ENCODE results near the gene PFDN6.

DNA sequence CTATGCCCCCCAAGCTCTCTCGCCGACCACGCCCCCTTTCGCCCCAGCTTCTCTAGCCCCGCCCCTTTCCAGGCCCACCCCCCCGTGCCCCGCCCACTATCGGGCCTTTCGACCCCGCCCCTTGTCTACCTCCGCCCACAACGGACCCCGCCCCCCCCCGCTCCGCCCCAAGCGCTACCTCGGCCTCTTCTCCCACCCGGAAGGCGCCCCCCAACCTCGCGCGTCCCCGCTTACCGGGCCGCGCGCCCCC, 27.9 kb downstream of the PFDN6 start:
- TF ChIP-seq, protein P1, sequence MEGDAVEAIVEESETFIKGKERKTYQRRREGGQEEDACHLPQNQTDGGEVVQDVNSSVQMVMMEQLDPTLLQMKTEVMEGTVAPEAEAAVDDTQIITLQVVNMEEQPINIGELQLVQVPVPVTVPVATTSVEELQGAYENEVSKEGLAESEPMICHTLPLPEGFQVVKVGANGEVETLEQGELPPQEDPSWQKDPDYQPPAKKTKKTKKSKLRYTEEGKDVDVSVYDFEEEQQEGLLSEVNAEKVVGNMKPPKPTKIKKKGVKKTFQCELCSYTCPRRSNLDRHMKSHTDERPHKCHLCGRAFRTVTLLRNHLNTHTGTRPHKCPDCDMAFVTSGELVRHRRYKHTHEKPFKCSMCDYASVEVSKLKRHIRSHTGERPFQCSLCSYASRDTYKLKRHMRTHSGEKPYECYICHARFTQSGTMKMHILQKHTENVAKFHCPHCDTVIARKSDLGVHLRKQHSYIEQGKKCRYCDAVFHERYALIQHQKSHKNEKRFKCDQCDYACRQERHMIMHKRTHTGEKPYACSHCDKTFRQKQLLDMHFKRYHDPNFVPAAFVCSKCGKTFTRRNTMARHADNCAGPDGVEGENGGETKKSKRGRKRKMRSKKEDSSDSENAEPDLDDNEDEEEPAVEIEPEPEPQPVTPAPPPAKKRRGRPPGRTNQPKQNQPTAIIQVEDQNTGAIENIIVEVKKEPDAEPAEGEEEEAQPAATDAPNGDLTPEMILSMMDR (conservative IDR thresholded peaks at IDR 0.05; ENCODE audit: low read depth in 2 of 2): no peak
- TF ChIP-seq EZH2phosphoT487 (IDR thresholded peaks at IDR 0.05; ENCODE audit: unreplicated experiment) (no peak), EZH2 (IDR thresholded peaks at IDR 0.05; ENCODE audit: low read depth, unreplicated experiment) (no peak)
